Lower lobe of right lung (tissue), 2 donors: ENCODE measurements around the gene EPG5. TPM values are rescaled to one million over a fixed set of nuclear protein-coding genes. Genes with fewer than 3 reads are reported as not detected.
A peak's percentile ranks its signal among the peaks of the same experiment; 100 is the strongest.

Source experiments
- ATAC-seq, 2 donors: fragments of 200-7000 bp; cut with Tn5 transposase; one replicate each; pipeline ENCODE4 v1.9.1; 2020 to 2022; ENCODE audit warnings: mild to moderate bottlenecking in 2 of 2, moderate library complexity in 2 of 2
- DNase-seq: peaks from one replicate; pipeline ENCODE4 v3.0.0-alpha.2; 2020
- H3K27ac ChIP-seq: fragments of 200-600 bp; one replicate; pipeline ENCODE4 v1.8.0; 2022
- H3K27me3 ChIP-seq: fragments of 200-600 bp; one replicate; pipeline ENCODE4 v1.8.0; 2022; ENCODE audit warnings: low read depth
- H3K36me3 ChIP-seq: fragments of 200-600 bp; one replicate; pipeline ENCODE4 v1.8.0; 2022; ENCODE audit warnings: mild to moderate bottlenecking
- H3K4me1 ChIP-seq: fragments of 200-600 bp; one replicate; pipeline ENCODE4 v1.8.0; 2022
- H3K4me3 ChIP-seq: fragments of 200-600 bp; one replicate; pipeline ENCODE4 v1.8.0; 2022; ENCODE audit warnings: mild to moderate bottlenecking
- H3K9me3 ChIP-seq: fragments of 200-600 bp; one replicate; pipeline ENCODE4 v1.8.0; 2022
- intact Hi-C: fragments of 100-400 bp; cut with DNase I; formaldehyde crosslinking; loops from one replicate; pipeline ENCODE4 v1.11.0; 2022
- total RNA-seq: library from RNA; stranded (reverse); fragmentation: NEBNext Ultra II Directional; extraction: Animal tissue kit (Norgen Biotek cat#: 25700); gene quantifications from one replicate; pipeline ENCODE4 v1.2.1, GENCODE V29; 2021
- TF ChIP-seq, protein P1 (sequence below): fragments of 200-600 bp; IDR thresholded peaks from one replicate; pipeline ENCODE4 v1.8.0; 2022; ENCODE audit warnings: antibody characterized with exemption, mild to moderate bottlenecking
- donor health status: DM: no; HTN: yes; CAD: no; lungs with severe emphysema.

The EPG5 gene
- total RNA-seq, 1 donor from 2014 or later, result 38.8 TPM

DNA sequence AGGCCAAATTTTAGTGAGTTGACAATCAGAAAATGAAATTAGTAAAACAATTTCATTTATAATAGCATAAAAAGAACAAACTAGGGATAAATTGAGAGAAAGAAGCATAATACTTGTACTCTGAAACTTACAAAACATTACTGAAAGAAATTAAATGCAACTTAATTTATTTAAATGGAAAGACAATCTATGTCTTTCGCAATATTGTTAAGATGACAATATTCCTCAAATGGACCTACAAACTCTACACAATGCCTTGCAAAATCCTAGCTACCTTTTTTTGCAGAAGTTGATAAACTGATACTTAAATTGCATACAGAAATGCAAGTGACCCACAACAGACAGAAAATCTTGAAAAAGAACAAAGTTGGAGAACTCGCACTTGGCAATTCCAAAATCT, 9.1 kb downstream of the EPG5 start:
- TF ChIP-seq, protein P1, sequence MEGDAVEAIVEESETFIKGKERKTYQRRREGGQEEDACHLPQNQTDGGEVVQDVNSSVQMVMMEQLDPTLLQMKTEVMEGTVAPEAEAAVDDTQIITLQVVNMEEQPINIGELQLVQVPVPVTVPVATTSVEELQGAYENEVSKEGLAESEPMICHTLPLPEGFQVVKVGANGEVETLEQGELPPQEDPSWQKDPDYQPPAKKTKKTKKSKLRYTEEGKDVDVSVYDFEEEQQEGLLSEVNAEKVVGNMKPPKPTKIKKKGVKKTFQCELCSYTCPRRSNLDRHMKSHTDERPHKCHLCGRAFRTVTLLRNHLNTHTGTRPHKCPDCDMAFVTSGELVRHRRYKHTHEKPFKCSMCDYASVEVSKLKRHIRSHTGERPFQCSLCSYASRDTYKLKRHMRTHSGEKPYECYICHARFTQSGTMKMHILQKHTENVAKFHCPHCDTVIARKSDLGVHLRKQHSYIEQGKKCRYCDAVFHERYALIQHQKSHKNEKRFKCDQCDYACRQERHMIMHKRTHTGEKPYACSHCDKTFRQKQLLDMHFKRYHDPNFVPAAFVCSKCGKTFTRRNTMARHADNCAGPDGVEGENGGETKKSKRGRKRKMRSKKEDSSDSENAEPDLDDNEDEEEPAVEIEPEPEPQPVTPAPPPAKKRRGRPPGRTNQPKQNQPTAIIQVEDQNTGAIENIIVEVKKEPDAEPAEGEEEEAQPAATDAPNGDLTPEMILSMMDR, result no peak
- H3K9me3 ChIP-seq, result no peaks in the 10 kb centered on the region
- no peak overlapping the region for H3K27ac ChIP-seq
- ATAC-seq (no peak), DNase-seq (no peak)
- intact Hi-C loops, result no loop called here
- peaks cover 30% of the 10 kb centered on the region for H3K4me1 ChIP-seq
- H3K4me3 ChIP-seq, result no peak overlapping the region
- peaks cover 32% of the 10 kb centered on the region for H3K36me3 ChIP-seq
- no peaks in the 10 kb centered on the region for H3K27me3 ChIP-seq

DNA sequence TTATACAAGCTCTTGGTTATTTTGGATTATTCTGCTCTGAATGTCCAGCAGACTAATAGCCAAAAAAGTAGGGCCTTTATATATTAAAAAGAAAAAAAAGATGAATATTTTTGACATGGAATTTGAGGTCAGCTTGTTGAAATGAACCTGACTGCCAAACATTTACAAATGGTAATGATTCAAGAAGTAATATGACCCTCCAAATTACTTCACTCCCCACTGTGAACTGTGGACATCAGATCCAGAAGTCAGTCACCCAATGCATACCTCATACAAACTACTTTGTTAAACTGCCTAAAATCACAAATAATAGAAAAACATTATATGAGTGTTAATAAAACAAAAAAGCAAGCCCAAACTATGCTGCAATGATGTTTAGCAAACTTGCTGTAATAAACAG, 10.0 kb downstream of the EPG5 start:
- Histone ChIP-seq H3K36me3 (peaks cover 41% of the 10 kb centered on the region), H3K27ac (no peak overlapping the region), H3K4me3 (no peak overlapping the region), H3K9me3 (no peaks in the 10 kb centered on the region), H3K27me3 (no peaks in the 10 kb centered on the region), H3K4me1 (peaks cover 21% of the 10 kb centered on the region)
- ATAC-seq, result no peak
- TF ChIP-seq, protein P1, result no peak
- intact Hi-C loops, result no loop called here
- DNase-seq, result no peak

DNA sequence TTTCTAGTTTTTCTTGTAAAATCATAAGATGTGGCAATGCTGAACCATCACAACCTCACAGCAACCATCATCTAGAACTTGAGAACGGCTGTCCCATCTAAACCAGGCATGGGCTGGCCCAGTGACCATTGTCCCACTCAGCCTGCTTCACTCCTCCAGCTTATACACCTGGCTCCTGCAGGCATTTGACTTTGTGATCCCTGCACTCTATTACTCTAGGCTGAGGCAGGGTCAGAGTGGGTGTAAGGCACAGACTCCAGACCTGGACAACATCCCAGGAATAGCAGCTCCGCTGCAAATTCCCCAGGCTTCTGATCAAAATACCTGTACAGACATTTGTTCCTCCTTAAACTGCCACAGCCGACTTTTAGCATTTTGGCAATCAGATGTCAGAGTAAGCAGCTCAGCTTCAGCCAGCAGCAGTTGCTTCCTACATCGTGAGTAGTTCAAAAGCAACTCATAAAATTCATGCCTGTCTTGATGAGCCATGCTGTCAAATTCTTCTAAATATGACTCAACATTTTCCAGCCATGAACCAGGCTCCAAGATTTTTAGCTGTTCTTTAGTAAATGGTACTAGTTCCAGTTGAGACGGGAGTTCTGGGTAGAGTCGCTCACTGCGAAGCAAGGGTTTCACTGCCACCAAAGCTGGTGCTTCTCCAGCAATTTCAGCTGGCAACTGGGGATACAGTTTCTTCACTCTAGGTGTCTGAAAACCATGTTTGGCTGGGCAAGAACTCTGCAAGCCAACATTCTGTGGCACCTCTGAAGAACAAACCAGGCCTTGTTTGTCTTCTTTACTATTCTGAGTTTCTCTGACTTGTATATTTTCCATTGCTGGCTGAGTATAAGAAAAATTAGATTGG, 12.8 kb downstream of the EPG5 start:
- intact Hi-C loops, result no loop called here
- Histone ChIP-seq H3K27me3 (no peaks in the 10 kb centered on the region), H3K4me3 (no peak overlapping the region), H3K9me3 (no peaks in the 10 kb centered on the region), H3K27ac (no peak overlapping the region), H3K4me1 (peaks cover 10% of the 10 kb centered on the region), H3K36me3 (peaks cover 59% of the 10 kb centered on the region)
- TF ChIP-seq, protein P1, result no peak
- peak in 1 of 2 donors; percentile 21 for ATAC-seq
- no peak for DNase-seq

DNA sequence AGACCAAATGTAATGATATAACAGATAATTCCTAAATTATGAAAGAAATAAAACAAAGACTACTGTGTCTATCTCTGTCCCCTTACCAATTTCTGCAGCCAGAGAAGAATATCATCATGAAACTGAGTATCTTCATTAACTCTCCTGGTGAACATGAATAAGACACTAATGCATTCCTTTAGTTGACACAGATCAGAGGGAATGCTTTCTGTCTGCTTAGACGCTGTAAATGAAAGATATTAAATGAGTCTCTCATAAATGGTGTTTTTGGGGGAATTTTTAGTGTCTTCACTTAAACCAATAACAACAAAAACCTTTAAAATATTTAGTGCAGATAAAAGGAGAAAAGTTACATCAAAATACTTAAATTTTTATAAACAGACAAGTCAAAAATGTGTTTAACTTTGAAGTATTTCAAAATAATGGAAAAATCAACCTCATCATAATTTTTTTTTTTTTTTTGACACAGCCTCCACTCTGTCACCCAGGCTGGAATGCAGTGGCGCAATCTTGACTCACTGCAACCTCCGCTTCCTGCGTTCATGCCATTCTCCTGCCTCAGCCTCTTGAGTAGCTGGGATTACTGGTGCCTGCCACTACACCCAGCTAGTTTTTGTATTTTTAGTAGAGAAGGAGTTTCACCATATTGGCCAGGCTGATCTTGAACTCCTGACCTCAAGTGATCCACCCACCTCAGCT, 16.0 kb downstream of the EPG5 start:
- H3K4me3 ChIP-seq, result no peak overlapping the region
- intact Hi-C loops, result no loop called here
- DNase-seq (peak; percentile 54), ATAC-seq (peak; percentile 61 to 77)
- TF ChIP-seq, protein P1, result no peak
- peaks cover 89% of the 10 kb centered on the region for H3K36me3 ChIP-seq
- no peaks in the 10 kb centered on the region for H3K27me3 ChIP-seq
- H3K4me1 ChIP-seq, result no peaks in the 10 kb centered on the region
- H3K27ac ChIP-seq, result no peak overlapping the region
- no peaks in the 10 kb centered on the region for H3K9me3 ChIP-seq

DNA sequence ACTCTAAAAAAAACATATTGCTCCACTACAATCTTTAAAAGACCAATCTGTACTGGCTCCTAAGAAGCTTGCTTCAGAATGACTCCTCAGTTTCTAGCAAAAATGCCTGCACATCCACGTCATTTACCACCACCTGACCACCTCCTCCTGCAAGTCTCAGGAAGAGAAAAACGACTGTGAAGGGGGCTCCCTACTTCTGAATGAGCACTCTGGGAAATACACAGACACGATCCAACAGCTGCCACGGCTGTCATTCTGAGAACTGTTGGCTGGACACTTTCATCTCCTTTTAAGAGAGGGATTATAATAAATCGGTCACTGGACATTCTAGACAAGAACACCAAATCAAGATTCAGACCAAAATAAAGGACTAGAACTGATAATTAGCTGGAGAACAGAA, 21.5 kb downstream of the EPG5 start:
- Histone ChIP-seq H3K27me3 (no peaks in the 10 kb centered on the region), H3K9me3 (no peaks in the 10 kb centered on the region), H3K4me1 (no peaks in the 10 kb centered on the region), H3K27ac (no peak overlapping the region), H3K4me3 (no peak overlapping the region), H3K36me3 (peaks cover 100% of the 10 kb centered on the region)
- intact Hi-C loops, result no loop called here
- DNase-seq, result no peak
- ATAC-seq, result no peak
- TF ChIP-seq, protein P1, result no peak
